LNCAP (cell line): ENCODE measurements around the gene EHF.

ENCODE experiments used
- CTCF ChIP-seq: fragments of 450-650 bp; IDR thresholded peaks from 2 replicates; pipeline ENCODE4 v1.5.1; 2017; ENCODE audit warnings: mild to moderate bottlenecking

Gene EHF

GRCh38 chr11:34707462-34707840, 86.6 kb downstream of the EHF start:
- TF ChIP-seq CTCF = no peak
